GM21447 (cell line): ENCODE data around the gene MBD5.
A peak's percentile ranks its signal among the peaks of the same experiment; 100 is the strongest.

Source experiments
- ATAC-seq: cut with Tn5 transposase; IDR thresholded peaks from one replicate; pipeline ENCODE4 v1.9.1; 2021; ENCODE audit not compliant: unreplicated experiment

Gene MBD5

DNA sequence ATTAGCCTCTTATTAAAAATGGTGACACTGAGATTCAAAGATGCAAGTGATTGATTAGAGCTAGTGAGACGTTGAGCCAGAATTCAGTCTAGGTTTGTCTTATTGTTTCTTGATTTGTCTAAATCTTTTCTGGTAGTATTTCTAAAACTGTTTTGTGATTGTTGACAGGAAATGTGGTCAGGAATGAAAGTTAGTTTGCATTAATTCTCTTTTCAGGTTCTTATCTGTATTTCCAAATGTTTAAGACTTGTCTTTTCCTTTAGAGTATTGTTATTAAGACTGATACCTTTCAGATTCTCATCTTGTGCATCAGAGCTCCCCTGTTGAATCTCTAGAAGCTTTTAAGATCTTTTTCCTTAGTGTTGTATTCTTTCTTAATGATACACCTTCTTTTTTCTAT lies 89.3 kb downstream of the MBD5 start:
- peak; percentile 69 for ATAC-seq

DNA sequence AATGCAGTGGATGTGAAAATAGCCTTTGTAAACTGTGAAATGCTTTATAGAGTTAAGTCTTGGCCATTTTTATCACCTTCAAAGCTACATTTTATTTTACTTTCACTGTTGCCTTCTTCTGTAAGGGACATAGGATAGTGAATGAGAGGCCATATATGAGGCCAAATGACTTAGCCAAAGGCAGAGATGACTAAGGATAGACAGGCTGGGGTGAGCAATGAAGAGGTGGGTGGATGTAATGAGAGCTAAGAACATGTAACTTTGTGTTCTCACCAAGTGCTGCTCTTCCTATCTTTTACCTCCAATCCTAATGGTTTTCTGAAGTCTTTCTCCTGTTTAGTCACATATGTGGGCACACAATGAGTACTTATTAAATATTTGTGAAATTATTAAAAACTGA lies 101.9 kb downstream of the MBD5 start:
- no peak for ATAC-seq

DNA sequence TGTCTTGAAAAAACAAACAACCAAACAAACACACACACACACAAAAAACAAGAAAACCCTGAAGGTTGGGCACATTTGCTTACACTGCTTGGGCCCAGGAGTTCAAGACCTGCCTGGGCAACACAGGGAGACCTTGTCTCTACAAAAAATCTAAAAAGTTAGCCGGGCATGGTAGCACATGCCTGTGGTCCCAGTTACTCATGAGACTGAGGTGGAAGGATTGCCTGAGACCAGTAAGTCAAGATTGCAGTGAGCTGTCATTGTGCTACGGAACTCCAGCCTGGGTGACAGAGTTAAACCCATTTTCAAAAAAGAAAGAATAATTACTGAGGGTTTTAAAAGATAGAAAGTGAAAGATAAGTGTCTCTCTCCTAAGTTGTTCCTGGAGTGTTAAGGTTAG lies 103.4 kb downstream of the MBD5 start:
- no peak for ATAC-seq

DNA sequence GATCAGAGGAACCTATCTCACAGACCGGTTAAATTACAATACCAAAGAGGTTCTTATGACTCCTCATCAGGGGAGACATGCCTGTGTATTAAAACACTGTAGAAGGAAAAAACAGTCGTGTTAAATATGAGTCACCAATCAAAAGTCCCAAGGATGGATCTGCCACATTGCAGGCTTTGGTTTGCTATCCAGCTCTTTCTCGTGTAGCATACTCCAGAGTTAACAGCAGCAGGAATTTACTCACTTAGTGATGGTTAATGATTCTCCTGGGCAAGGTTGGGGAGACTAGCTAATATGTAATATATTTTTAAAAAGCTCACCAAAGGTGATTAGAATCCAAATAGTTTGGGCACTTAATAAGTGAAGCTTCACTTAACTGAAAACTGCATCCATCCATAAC lies 109.7 kb downstream of the MBD5 start:
- no peak for ATAC-seq

DNA sequence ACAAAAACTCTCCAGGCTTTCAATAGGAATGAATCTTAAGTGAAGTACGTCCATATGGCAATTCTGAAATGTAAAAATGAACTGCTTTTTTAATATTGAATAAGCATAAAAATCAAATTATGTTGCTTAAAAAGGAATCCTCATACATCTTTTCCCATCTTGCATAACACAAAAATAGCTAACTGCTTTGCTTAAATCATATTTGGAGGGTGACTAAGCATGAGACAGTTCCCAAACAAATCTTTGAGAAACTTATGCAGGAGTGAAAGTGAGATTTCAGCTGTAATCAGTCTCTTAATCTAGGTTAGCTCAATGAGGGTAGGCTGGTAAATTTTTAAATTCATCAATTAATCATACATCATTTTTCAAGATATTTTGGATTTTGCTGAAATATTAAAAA lies 111.5 kb downstream of the MBD5 start:
- no peak for ATAC-seq

DNA sequence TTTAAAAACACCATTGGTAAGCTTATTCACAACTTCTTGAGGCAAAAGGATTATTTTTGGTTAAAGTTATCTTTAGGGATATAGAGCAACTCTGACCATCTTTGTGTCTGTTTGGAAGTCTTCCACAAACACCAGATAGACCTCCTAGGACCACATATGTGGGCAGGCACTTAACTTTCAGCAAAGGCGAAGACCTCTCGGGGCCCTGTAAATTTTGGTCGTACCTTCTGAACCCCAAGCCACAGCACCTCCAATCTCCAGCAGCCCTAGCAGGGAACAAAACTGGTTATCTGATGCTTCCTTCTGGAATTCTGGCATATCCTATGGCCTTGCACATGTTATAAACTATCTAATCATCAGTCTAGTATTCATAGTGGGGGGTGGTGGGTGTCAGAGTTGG lies 114.8 kb downstream of the MBD5 start:
- no peak for ATAC-seq

DNA sequence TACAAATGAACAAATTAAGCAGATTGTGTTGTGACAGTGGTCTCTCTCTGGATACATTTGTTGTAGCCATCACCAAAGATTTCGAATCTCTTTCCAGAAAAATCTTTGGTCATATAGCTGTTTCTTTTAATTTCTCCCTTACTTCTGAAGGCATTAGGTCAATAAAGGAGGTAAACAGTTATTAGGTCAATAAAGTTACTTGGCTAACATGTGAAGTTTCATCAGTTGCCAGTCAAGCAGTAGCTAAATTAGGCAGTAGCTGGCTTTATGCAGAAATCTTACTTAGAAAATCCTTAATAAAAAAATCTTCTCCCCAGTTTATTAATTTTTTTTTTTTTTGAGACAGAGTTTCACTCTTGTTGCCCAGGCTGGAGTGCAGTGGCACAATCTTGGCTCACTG lies 115.5 kb downstream of the MBD5 start:
- no peak for ATAC-seq

DNA sequence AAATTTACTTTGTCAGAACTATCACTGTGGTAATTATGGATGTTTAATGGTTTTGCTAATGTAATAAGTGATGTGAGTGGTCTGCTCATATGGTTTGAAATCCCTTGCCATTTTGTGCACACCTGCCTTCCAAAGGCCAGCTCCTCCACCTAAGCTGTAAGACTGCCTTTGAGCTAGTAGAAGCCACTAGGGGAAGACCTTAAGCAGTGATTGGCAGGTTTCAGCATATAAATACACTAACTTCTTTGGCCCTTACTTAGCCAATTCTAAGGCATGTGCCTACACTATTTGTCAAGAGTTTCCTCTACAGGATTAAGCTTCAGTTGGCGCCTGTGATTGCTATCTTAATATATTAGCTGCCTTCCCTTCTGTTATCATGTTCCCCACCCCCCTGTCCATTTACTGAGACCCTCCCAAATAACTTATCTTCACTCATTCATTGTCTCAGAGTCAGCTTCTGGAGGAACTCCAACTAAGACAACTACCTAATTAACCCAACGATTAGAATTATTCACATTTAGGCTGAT lies 141.1 kb downstream of the MBD5 start:
- no peak for ATAC-seq

DNA sequence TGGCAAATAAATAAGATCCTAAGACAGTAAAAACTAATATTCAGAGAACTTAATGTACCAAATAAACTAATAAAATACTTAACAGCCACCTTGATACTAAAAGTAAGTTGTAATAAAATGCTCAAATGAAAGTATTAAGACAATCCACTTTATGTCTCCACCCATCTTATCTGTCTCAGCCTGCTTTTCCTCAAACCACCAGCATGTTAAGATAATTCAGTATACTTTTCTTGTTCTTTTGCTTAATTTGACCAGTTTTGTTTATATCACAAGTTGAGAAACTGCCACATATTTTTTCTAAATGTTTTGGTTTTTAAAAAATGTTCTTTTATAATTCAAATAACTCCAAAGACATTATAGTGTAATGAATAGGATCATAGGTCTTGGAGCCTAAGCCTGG lies 142.0 kb downstream of the MBD5 start:
- no peak for ATAC-seq

DNA sequence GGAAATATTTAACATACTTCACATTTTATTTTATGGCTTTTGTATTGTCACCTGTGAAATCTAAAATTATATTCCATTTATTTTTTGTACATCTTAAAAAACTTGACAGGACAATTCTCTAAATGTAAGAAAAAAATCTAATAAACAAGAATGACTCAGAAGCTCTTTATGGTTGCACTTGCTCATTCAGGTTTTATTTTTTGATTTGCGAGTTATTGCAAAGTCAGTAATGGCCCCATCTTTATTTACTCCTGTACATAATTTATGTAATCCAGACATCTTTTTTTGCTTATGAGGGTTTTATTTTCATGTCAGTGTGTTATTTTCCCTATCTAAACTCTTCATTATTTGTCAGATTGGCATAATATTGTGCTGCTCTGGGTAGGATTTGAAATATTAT lies 145.1 kb downstream of the MBD5 start:
- ATAC-seq: no peak

DNA sequence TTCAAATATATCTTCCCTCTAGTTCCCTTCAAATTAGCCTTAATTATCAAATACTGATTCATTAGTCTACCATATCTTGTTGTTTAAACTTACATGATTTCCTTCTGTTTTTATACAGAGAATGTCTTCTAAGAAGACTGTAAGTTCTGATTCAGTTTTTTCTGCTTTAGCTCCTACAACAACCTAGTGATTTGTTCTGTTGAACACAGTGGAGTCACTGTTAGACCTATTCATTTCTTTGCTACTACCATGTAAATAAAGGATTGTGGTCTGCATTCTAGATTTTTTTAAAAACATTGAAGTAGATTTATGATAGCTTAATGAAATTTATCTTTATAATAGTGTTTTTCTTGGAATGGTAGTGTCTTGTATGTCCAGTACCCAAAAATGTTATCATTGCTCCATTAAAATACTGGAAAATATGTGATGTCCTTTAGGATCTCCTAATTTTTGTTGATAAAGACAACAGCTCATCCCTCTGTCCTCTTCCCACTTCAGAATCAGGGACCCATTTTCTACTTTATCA lies 146.4 kb downstream of the MBD5 start:
- ATAC-seq: no peak

DNA sequence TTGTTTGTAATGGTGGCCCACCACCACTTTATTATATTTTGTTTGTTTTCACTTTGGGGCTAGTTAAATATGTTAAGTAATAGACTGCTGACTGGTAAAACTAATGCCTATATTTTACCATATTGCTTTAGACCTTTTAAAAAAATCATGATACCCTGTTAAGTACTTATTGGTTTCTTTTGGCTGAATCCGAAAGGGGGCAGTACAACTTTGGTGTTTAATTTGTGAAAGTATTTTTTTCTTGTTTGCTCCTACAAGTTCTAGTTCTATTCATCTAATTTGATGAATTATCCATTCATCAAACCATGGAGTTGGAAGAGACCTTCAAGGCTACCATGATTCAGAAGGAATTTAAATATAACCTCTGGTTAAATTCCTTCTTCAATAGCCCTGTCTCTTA lies 147.0 kb downstream of the MBD5 start:
- ATAC-seq: no peak

DNA sequence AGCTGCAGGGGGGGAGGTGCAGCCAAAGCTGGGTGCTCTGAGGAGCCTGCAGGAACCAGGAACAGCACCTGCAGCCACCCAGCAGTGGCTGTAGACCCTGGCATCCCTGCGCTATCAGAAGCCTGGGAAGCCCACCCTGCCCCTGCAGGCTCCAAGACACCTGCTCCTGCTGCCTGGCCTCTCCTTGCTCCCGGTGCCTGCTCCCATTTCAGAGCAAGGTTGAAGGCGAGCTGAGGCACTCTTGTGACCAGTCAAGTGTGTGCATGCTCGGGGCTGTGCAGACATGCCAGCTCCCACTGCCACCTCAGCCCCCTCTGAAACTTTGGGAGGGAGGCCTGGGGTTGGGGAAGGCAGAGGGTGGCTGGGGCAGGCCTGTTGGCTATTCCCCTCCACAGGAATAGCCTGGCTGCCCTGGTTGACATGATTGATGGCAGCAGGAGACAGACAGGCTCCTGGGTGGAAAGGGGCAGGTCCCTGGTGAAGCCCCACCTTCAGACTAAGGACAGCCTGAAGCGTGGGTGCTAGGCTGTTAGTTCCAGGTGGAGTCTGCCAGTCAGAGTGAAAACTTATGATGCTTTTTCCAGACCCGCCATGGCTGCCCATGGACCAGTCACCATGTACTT lies 151.4 kb downstream of the MBD5 start:
- ATAC-seq: no peak

DNA sequence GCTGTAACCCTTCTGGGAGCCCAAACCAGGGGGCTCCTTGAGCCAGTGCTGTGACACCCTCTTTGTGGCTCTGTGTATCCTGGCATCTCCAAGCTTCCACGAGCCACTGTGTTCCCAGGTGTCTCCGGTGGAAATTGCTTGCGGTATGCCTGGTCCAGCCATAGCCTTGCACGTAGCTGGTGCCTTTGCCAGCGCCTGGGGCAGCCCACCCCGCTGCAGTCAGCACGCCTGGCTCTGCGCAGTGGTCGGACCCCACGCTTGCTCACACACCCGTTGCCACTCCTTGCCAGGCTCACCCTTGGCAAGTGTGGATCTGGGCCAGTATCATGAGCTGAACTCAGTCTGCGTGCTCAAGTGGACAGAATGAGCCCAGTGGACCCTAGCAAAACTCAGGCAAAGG lies 152.3 kb downstream of the MBD5 start:
- no peak for ATAC-seq

DNA sequence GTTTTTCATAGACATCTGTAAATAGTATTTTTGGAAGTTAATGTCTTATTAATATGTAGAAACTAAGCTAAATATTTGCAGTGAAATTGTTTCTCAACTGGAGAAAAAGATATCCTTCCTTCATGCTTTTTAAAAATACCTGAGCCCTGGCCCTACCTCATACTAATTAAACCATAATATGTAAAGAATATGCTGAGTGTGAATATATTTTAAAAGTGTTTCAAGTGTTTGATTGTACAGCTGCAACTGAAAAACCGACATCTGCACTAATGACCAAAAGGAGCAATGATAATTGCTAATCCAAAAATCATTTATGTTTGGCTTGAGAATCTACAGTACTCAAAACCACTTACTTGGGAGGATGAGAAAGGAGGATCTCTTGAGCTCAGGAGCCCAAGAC lies 156.7 kb downstream of the MBD5 start:
- ATAC-seq: no peak

DNA sequence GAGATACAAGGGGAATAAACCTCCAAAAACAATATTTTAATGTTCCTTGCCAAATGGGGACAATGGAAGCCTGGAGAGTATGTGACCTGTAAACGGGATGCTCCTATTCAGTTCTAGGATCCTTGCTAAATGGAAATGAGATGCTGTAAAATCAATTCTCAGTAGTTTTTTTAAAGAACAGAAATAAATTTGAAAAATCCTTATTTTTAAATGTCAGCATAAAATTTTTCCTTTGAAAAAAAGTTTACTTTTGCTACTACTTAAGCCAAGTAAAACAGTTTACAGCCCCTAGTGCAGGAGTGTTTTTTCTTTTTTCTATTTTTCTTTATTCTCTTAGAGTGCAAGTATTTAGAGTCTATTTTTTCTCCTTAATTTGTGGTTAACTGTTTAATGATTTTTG lies 158.8 kb downstream of the MBD5 start:
- ATAC-seq: no peak

DNA sequence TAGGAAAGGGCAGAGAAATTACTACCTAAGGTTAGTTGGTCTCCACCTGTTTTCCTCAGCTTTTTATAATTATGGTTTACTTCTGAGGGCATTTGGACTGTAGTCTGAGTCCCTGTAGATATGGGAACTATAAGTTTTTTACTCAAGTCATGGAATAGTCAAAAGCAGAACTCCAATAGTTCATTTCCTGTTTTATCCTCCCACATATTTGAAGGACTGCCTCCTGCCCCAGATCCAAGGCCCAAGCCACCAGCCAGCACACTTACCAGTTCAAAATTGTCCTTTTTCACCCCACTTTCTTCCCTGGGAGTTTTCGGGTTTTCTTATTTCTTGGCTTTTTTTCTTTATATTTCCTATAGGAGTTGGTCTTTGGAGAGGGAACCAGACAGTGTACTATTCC lies 164.1 kb downstream of the MBD5 start:
- ATAC-seq: no peak

DNA sequence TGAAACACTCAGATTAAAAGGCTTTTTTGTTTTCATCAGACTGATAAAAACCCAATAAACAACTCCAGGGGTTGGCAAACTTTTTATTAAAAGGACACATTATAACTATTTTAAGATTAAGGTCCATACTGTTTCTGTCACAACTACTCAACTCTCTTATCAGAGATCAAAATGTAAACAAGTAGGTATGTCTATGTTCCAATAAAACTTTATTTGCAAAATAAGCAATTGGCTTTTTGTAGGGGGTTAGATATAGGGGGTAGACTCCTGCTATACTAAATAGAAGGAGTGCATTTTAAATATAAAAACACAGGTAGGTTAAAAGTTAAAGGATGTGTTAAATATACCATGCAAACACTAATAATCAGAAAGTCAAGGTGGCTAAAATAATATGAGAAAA lies 174.0 kb downstream of the MBD5 start:
- no peak for ATAC-seq

DNA sequence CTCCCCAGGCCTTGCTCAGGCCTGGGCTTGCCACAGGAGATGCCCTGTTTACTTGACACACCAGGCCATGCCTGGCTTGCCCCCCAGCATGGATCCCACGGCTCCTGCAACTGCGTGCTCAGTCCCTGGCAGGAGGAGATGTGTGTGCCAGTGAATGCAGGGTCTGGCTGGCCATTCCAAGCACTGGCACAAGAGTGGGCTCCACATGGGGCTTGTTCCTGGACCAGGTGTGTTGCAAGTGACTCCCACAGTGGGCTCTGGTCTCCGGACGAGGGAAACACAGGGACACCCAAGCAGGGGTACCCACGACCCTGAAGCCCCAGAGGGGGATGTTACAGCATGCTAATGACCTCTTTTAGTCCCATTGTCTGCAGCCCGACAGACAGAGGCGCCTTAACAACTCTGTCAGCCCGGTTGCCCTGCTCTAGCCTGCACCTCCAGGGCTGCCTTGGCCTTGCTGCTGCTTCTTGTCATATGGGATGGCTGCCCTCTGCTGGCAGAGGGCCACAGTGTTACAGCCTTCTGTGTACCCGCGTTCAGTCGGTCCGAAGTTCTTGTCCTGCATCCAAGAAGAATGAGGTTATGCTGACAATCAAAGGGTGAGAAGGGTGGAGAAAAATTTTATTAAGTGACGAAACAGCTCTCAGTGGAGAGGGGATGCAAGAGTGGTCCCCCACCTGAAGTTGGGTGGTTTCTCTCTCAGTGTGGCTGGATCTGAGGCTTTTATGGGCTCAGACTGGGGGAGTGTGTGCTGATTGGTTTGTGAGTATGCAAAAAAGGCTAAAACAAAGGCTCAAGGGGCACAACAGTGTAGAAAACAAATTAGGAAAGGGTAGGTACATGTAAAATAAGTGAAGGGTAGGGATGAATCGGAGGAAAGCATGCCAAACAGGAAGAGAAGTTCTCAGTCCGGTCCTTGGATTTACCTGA lies 180.4 kb downstream of the MBD5 start:
- no peak for ATAC-seq

DNA sequence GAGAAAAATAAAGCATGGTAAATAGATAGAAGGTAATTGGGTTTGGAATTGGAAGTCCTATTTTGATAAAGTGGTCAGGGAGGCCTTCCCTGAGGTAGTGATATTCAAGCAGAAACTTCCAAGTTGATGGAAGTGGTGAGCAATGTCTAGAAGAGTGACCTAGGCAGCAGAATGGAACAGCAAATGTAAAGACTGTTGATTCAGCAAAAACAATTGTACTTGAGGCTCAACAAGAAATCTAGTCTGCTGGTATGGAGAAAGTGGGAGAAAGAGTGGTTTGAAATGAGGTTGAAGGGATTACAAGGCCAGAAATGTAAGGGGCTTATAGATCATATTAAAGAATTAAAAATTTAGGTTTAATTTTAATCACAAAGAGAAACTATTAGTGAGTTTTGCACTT lies 181.3 kb downstream of the MBD5 start:
- ATAC-seq: no peak

DNA sequence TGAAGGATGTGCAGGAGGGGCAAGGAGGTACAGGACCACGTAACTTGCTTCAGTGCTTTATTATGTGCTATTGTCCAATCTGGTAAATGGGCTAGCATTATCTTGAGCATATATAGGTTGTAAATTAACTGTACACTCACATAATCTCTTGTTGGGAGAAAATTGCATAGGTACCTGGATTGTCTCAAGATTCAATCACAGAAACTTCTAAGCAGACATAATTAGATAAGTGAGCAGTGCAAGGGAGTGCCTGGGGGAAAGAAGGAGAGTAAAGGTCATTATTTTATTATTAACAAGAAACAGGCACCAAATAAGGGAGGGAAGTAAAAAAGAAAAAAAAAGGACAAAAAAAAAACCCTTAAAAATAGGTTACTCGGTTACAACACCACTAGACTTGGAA lies 186.2 kb downstream of the MBD5 start:
- no peak for ATAC-seq

DNA sequence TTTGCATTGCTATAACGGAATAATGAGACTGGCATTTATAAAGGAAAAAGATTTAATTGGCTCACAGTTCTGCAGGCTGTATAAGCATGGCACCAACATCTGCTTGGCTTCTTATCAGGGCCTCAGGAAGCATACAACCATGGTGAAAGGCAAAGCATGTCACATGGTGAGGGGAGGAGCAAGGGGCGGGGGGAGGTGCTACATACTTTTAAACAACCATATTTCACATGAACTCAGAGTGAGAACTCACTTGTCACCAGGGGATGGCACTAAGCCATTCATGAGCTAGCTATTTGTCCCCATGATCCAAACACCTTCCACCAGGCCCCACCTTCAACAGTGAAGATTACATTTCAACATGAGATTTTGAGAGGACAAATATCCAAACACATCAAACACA lies 188.7 kb downstream of the MBD5 start:
- no peak for ATAC-seq
